HepG2 (cell line): ENCODE data around the gene PDLIM5. TPM values are rescaled to one million over a fixed set of nuclear protein-coding genes. Genes with fewer than 3 reads are reported as not detected.

Experiments used
- ATAC-seq: fragments of 200-7000 bp; cut with Tn5 transposase; 3 replicates; pipeline ENCODE4 v1.9.1; 2020; ENCODE audit warnings: mild to moderate bottlenecking, moderate library complexity
- BruUV-seq: library from RNA; stranded (reverse); fragments of 400-500 nt; replicated peaks from 2 replicates; lab custom pipeline; 2021; lab: Mats Ljungman, UMichigan
- CTCF ChIA-PET: fragments of 300-600 bp; formaldehyde crosslinking; extraction: SDS; loops from one replicate; lab custom pipeline; 2021; ENCODE audit warnings: low total read pairs, inconsistent platforms, low intra/inter-chr PET ratio; lab: Yijun Ruan, JAX
- POLR2A ChIA-PET: fragments of 350-600 bp; sonication (Branson Sonifier 250); formaldehyde crosslinking; loops from one replicate; lab custom pipeline; 2020; ENCODE audit warnings: antibody characterized with exemption, inconsistent platforms; lab: Yijun Ruan, JAX
- DNase-seq: peaks from one replicate; pipeline ENCODE4 v3.0.0-alpha.2; 2015; ENCODE audit warnings: low spot score
- FAIRE-seq: peaks from 3 replicates; lab custom pipeline; 2011; peaks lifted over from hg19 to GRCh38; lab: Jason Lieb, UNC
- H2AFZ ChIP-seq: one replicate; pipeline ENCODE4 v1.6.1; 2011; ENCODE audit warnings: low read length, inconsistent platforms
- H3K27ac ChIP-seq: fragments of 300-600 bp; 3 replicates; pipeline ENCODE4 v1.8.0; 2011; ENCODE audit warnings: mixed run types, mild to moderate bottlenecking, mixed read lengths, low read length, inconsistent platforms; ENCODE audit not compliant: insufficient read depth; ENCODE audit errors: extremely low read length
- H3K27me3 ChIP-seq, 2 experiments: fragments of 200-600 bp in 1 of 2; 2 replicates in 1 of 2; 3 replicates in 1 of 2; pipeline versions ENCODE4 v1.6.0 to v1.8.0; 2011; ENCODE audit warnings: low read length in 2 of 2, mild to moderate bottlenecking in 2 of 2, moderate library complexity in 2 of 2, inconsistent platforms in 1 of 2; ENCODE audit not compliant: insufficient read depth in 2 of 2, control insufficient read depth in 1 of 2
- H3K36me3 ChIP-seq, 2 experiments: fragments of 200-600 bp in 1 of 2; replicated peaks in 1 of 2; 2 replicates in 1 of 2; 3 replicates in 1 of 2; pipeline versions ENCODE4 v1.5.1 to v1.8.0; 2011; ENCODE audit warnings: low read length in 2 of 2, inconsistent platforms in 1 of 2; ENCODE audit not compliant: insufficient read depth in 2 of 2, control insufficient read depth in 1 of 2
- H3K4me1 ChIP-seq: 2 replicates; pipeline ENCODE4 v1.5.1; 2012; ENCODE audit warnings: low read length, inconsistent platforms; ENCODE audit not compliant: insufficient read depth
- H3K4me2 ChIP-seq: 2 replicates; pipeline ENCODE4 v1.6.0; 2011; ENCODE audit warnings: low read depth, low read length, inconsistent platforms
- H3K4me3 ChIP-seq, 3 experiments: fragments of 200-600 bp in 1 of 3; sonication (generic), shearing (Covaris generic) in 1 of 3; replicated peaks in 1 of 3; 2 replicates each; pipeline ENCODE4 v1.5.1; 2011 to 2016; ENCODE audit warnings: low read length in 3 of 3, inconsistent platforms in 2 of 3, low read depth in 2 of 3, mild to moderate bottlenecking in 2 of 3, control low read depth in 1 of 3, mixed read lengths in 1 of 3; ENCODE audit not compliant: insufficient read depth in 1 of 3
- H3K79me2 ChIP-seq: one replicate; pipeline ENCODE4 v1.6.1; 2011; ENCODE audit warnings: low read length, inconsistent platforms; ENCODE audit not compliant: insufficient read depth
- H3K9ac ChIP-seq: 2 replicates; pipeline ENCODE4 v1.6.0; 2011; ENCODE audit warnings: mild to moderate bottlenecking, low read depth, low read length, inconsistent platforms; ENCODE audit not compliant: insufficient read depth
- H3K9me3 ChIP-seq: 2 replicates; pipeline ENCODE4 v1.5.1; 2012; ENCODE audit warnings: mild to moderate bottlenecking, low read length
- H4K20me1 ChIP-seq: 2 replicates; pipeline ENCODE4 v1.6.0; 2011; ENCODE audit warnings: inconsistent platforms, mild to moderate bottlenecking, low read length, moderate library complexity; ENCODE audit not compliant: insufficient read depth
- ATF2 ChIP-seq: sonication (generic); formaldehyde crosslinking; IDR thresholded peaks from 2 replicates; pipeline ENCODE4 v1.4.0; 2020; ENCODE audit warnings: missing genetic modification reagents
- CBFB ChIP-seq: sonication (generic); formaldehyde crosslinking; IDR thresholded peaks from 2 replicates; pipeline ENCODE4 v1.4.0; 2020; ENCODE audit warnings: missing genetic modification reagents
- CCAR2 ChIP-seq: fragments of 200-400 bp; formaldehyde crosslinking; optimal IDR thresholded peaks from 2 replicates; pipeline ENCODE3; 2018; ENCODE audit warnings: low read depth, mild to moderate bottlenecking, low read length, moderate library complexity
- CHD2 ChIP-seq: IDR thresholded peaks from 2 replicates; pipeline ENCODE4 v1.6.1; 2011; ENCODE audit warnings: low read depth, low read length, improper control_type of control experiment
- GLI4 ChIP-seq: sonication (generic); formaldehyde crosslinking; IDR thresholded peaks from 2 replicates; pipeline ENCODE4 v1.5.1; 2020; ENCODE audit warnings: missing genetic modification reagents, mild to moderate bottlenecking, moderate library complexity, borderline replicate concordance
- ONECUT2 ChIP-seq: sonication (generic); formaldehyde crosslinking; IDR thresholded peaks from 2 replicates; pipeline ENCODE4 v1.4.0; 2020; ENCODE audit warnings: missing genetic modification reagents
- PBX3 ChIP-seq: sonication (generic); formaldehyde crosslinking; IDR thresholded peaks from 2 replicates; pipeline ENCODE4 v1.8.1; 2023; ENCODE audit warnings: missing genetic modification reagents, inconsistent platforms, borderline replicate concordance
- PITX1 ChIP-seq: sonication (generic); formaldehyde crosslinking; IDR thresholded peaks from 2 replicates; pipeline ENCODE4 v1.5.1; 2020; ENCODE audit warnings: mild to moderate bottlenecking, missing genetic modification reagents
- SMC3 ChIP-seq: IDR thresholded peaks from 2 replicates; pipeline ENCODE4 v1.6.1; 2011; ENCODE audit warnings: low read length, improper control_type of control experiment
- TBX3 ChIP-seq: fragments of 450-650 bp; IDR thresholded peaks from 2 replicates; pipeline ENCODE4 v1.6.1; 2017; ENCODE audit warnings: antibody characterized with exemption, mild to moderate bottlenecking, inconsistent platforms, borderline replicate concordance
- THYN1 ChIP-seq: sonication (generic); formaldehyde crosslinking; IDR thresholded peaks from 2 replicates; pipeline ENCODE4 v1.8.1; 2023; ENCODE audit warnings: low read depth, mild to moderate bottlenecking, moderate library complexity, missing genetic modification reagents, borderline replicate concordance
- ZBTB25 ChIP-seq: IDR thresholded peaks from 2 replicates; pipeline ENCODE4 v1.6.1; 2018; ENCODE audit warnings: missing genetic modification reagents
- ZNF17 ChIP-seq: sonication (generic); formaldehyde crosslinking; IDR thresholded peaks from 2 replicates; pipeline ENCODE4 v1.5.0; 2020; ENCODE audit warnings: mild to moderate bottlenecking, missing genetic modification reagents
- ZNF326 ChIP-seq: sonication (generic); formaldehyde crosslinking; IDR thresholded peaks from 2 replicates; pipeline ENCODE4 v1.4.0; 2020; ENCODE audit warnings: missing genetic modification reagents, borderline replicate concordance
- ZNF639 ChIP-seq: conservative IDR thresholded peaks from 2 replicates; pipeline ENCODE4 v1.6.1; 2018; ENCODE audit warnings: missing genetic modification reagents
- ZNF761 ChIP-seq: sonication (generic); formaldehyde crosslinking; conservative IDR thresholded peaks from 2 replicates; pipeline ENCODE4 v1.4.0; 2020; ENCODE audit warnings: mild to moderate bottlenecking, missing genetic modification reagents
- WGBS: methylation state at CpG from one replicate; pipeline ENCODE4 v1.1.6; 2017; ENCODE audit warnings: low lambda C conversion rate; 5-methylcytosine and 5-hydroxymethylcytosine counted together
- in situ Hi-C: cut with HindIII; loops from 2 replicates; pipeline ENCODE4 v1.10.0; 2017; ENCODE audit warnings: low pct_unique_long_range_greater_than_20kb; ENCODE audit not compliant: extremely low pct_ligation_motif_present
- intact Hi-C: fragments of 100-400 bp; cut with micrococcal nuclease; formaldehyde crosslinking; loops from one replicate; pipeline ENCODE4 v1.10.0; 2022; ENCODE audit not compliant: unreplicated experiment
- polyA plus RNA-seq, 8 experiments: library from polyadenylated mRNA; depleted of rRNA in 3 of 8; stranded (reverse) in 7 of 8; unstranded in 1 of 8; fragments of >200 nt; fragmentation: Illumina TruSeq in 4 of 8; extraction: Trizol in 4 of 8; gene quantifications; 2 replicates each; pipeline versions ENCODE4 v1.2.1 to v1.2.3, GENCODE V29; 2011 to 2016; ENCODE audit warnings: low read depth in 4 of 8, missing spikeins in 1 of 8, mixed read lengths in 1 of 8; ENCODE audit not compliant: insufficient read depth in 1 of 8
- total RNA-seq, 5 experiments: library from RNA; depleted of rRNA; stranded (reverse); fragments of >200 nt; fragmentation: Illumina TruSeq; extraction: Trizol; gene quantifications; 2 replicates each; pipeline ENCODE4 v1.2.3, GENCODE V29; 2016; ENCODE audit warnings: low read depth in 1 of 5
- TF ChIP-seq, protein P1 (sequence below): sonication (generic); formaldehyde crosslinking; IDR thresholded peaks from 2 replicates; pipeline ENCODE4 v1.9.0; 2021; ENCODE audit warnings: missing genetic modification reagents, borderline replicate concordance
- TF ChIP-seq, protein P2 (sequence below): sonication (generic); formaldehyde crosslinking; IDR thresholded peaks from 2 replicates; pipeline ENCODE4 v1.4.0; 2020; ENCODE audit warnings: mild to moderate bottlenecking, missing genetic modification reagents

Gene PDLIM5
- total and polyA plus RNA-seq, 2 of the 13 experiments (the other 11 are each of a cell fraction or from before 2014, with no cell fraction given): 52.8 to 119 TPM

- no peak overlapping the region for H2AFZ ChIP-seq
- in situ Hi-C loops: no loop called here
- ChIA-PET CTCF (no interaction called here), POLR2A (no interaction called here)
- 97% methylated on average over 2 of the region's 2 CpGs for WGBS
- H3K4me3 ChIP-seq: no peak overlapping the region
- H3K27ac ChIP-seq: peak overlapping the region; percentile 53
- no peaks in the 10 kb centered on the region for H3K36me3 ChIP-seq
- peak overlapping the region; percentile 24; the same call in 1 of the 2 replicates for H3K4me2 ChIP-seq
- H3K9ac ChIP-seq: no peak overlapping the region
- H3K4me1 ChIP-seq: peaks cover 59% of the 10 kb centered on the region
- no peak for DNase-seq
- peaks cover 62% of the 10 kb centered on the region for H3K79me2 ChIP-seq
- ATAC-seq: no peak
- no peak for FAIRE-seq
- no peaks in the 10 kb centered on the region for H4K20me1 ChIP-seq
- H3K9me3 ChIP-seq: no peaks in the 10 kb centered on the region
- H3K27me3 ChIP-seq: no peaks in the 10 kb centered on the region
- no TSS peak for BruUV-seq
- intact Hi-C loops: no loop called here
- TF ChIP-seq ZBTB25 (no peak), TBX3 (no peak), ZNF17 (CRISPR knock-in tag) (no peak), CCAR2 (no peak), ZNF639 (CRISPR knock-in tag) (no peak), THYN1 (CRISPR knock-in tag) (no peak), GLI4 (no peak), CBFB (CRISPR knock-in tag) (no peak), SMC3 (no peak), ATF2 (CRISPR knock-in tag) (no peak), ZNF761 (CRISPR knock-in tag) (no peak), PBX3 (CRISPR knock-in tag) (no peak), CHD2 (no peak), PITX1 (CRISPR knock-in tag) (no peak), ZNF326 (CRISPR knock-in tag) (no peak), ONECUT2 (CRISPR knock-in tag) (no peak)
- TF ChIP-seq, protein P1, sequence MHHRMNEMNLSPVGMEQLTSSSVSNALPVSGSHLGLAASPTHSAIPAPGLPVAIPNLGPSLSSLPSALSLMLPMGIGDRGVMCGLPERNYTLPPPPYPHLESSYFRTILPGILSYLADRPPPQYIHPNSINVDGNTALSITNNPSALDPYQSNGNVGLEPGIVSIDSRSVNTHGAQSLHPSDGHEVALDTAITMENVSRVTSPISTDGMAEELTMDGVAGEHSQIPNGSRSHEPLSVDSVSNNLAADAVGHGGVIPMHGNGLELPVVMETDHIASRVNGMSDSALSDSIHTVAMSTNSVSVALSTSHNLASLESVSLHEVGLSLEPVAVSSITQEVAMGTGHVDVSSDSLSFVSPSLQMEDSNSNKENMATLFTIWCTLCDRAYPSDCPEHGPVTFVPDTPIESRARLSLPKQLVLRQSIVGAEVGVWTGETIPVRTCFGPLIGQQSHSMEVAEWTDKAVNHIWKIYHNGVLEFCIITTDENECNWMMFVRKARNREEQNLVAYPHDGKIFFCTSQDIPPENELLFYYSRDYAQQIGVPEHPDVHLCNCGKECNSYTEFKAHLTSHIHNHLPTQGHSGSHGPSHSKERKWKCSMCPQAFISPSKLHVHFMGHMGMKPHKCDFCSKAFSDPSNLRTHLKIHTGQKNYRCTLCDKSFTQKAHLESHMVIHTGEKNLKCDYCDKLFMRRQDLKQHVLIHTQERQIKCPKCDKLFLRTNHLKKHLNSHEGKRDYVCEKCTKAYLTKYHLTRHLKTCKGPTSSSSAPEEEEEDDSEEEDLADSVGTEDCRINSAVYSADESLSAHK (CRISPR knock-in tag): no peak
- TF ChIP-seq, protein P2, sequence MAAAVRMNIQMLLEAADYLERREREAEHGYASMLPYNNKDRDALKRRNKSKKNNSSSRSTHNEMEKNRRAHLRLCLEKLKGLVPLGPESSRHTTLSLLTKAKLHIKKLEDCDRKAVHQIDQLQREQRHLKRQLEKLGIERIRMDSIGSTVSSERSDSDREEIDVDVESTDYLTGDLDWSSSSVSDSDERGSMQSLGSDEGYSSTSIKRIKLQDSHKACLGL (CRISPR knock-in tag): no peak
These were observed 23.3 kb downstream of the PDLIM5 start for GRCh38 chr4:94475050-94475449.
